Caco-2 (cell line): ENCODE measurements around the gene STIM2. TPM values are rescaled to one million over a fixed set of nuclear protein-coding genes. Genes with fewer than 3 reads are reported as not detected.

Source experiments
- BruUV-seq: library from RNA; stranded (reverse); fragments of 400-500 nt; replicated peaks from 2 replicates; lab custom pipeline; 2021; lab: Mats Ljungman, UMichigan
- CTCF ChIA-PET: fragments of 300-600 bp; sonication (Branson Sonifier 250); formaldehyde crosslinking; loops from one replicate; lab custom pipeline; 2022; ENCODE audit warnings: antibody characterized with exemption; lab: Charles Lee
- POLR2A ChIA-PET: fragments of 300-600 bp; sonication (Branson Sonifier 250); formaldehyde crosslinking; loops from one replicate; lab custom pipeline; 2022; ENCODE audit warnings: antibody characterized with exemption; lab: Charles Lee
- DNase-seq, 2 experiments: peaks; one replicate each; pipeline versions ENCODE4 v3.0.0 to v3.0.0-alpha.2; 2020 to 2022
- H3K27me3 ChIP-seq: replicated peaks from 2 replicates; pipeline ENCODE4 v1.6.0; 2011; ENCODE audit warnings: low read length; ENCODE audit not compliant: control insufficient read depth, insufficient read depth
- H3K36me3 ChIP-seq: 2 replicates; pipeline ENCODE4 v1.5.1; 2011; ENCODE audit warnings: low read length; ENCODE audit not compliant: control insufficient read depth, insufficient read depth
- H3K4me1 ChIP-seq: fragments of 250-450 bp; sonication (Bioruptor Pico); 2 replicates; pipeline ENCODE4 v1.5.1; 2020; ENCODE audit warnings: mild to moderate bottlenecking
- H3K4me3 ChIP-seq: 2 replicates; pipeline ENCODE4 v1.5.1; 2011; ENCODE audit warnings: low read depth, mild to moderate bottlenecking, control low read depth, low read length
- H3K9me3 ChIP-seq: fragments of 250-450 bp; sonication (Bioruptor Pico); 2 replicates; pipeline ENCODE4 v1.5.1; 2020; ENCODE audit warnings: mild to moderate bottlenecking, moderate library complexity
- H3K27ac Mint-ChIP-seq: one replicate; pipeline ENCODE4 v1.8.0; 2022; ENCODE audit warnings: mixed read lengths; ENCODE audit not compliant: unreplicated experiment
- H3K27me3 Mint-ChIP-seq: one replicate; pipeline ENCODE4 v1.8.0; 2022; ENCODE audit warnings: mixed read lengths; ENCODE audit not compliant: insufficient read depth, unreplicated experiment
- H3K36me3 Mint-ChIP-seq: one replicate; pipeline ENCODE4 v1.8.0; 2022; ENCODE audit warnings: mild to moderate bottlenecking, mixed read lengths; ENCODE audit not compliant: insufficient read depth, unreplicated experiment
- H3K4me1 Mint-ChIP-seq: one replicate; pipeline ENCODE4 v1.8.0; 2022; ENCODE audit warnings: low read depth, mixed read lengths; ENCODE audit not compliant: unreplicated experiment
- H3K4me3 Mint-ChIP-seq: one replicate; pipeline ENCODE4 v1.8.0; 2022; ENCODE audit warnings: mild to moderate bottlenecking, moderate library complexity, mixed read lengths; ENCODE audit not compliant: unreplicated experiment
- H3K9me3 Mint-ChIP-seq: one replicate; pipeline ENCODE4 v1.8.0; 2022; ENCODE audit warnings: mixed read lengths; ENCODE audit not compliant: unreplicated experiment
- CTCF ChIP-seq, 2 experiments: fragments of 200-600 bp in 1 of 2; IDR thresholded peaks; 1 replicate in 1 of 2; 2 replicates in 1 of 2; pipeline versions ENCODE4 v1.5.1 to v1.8.0; 2011 to 2022; ENCODE audit warnings: antibody characterized with exemption in 1 of 2, control low read depth in 1 of 2, inconsistent platforms in 1 of 2, low read depth in 1 of 2, low read length in 1 of 2, mild to moderate bottlenecking in 1 of 2, moderate library complexity in 1 of 2; ENCODE audit not compliant: insufficient read depth in 1 of 2, severe bottlenecking in 1 of 2, unreplicated experiment in 1 of 2
- intact Hi-C: fragments of 100-400 bp; cut with micrococcal nuclease; formaldehyde crosslinking; loops from one replicate; pipeline ENCODE4 v1.10.0; 2022; ENCODE audit not compliant: unreplicated experiment
- total RNA-seq: library from RNA; stranded (reverse); gene quantifications from 2 replicates; pipeline ENCODE4 v1.2.3, GENCODE V29; 2022

The STIM2 gene
- total RNA-seq, 1 experiment from 2014 or later: 27.2 TPM

GRCh38 chr4:27055221-27055760 lies 194.7 kb downstream of the STIM2 start:
- CTCF ChIA-PET: interaction anchor here (0.6 kb wide), 1 partner anchor 43 kb away, joined by 3 read pairs; no protein-coding TSS in a partner anchor
- no peak for TF ChIP-seq CTCF (IDR thresholded peaks at IDR 0.05; ENCODE audit: insufficient read depth in 1 of 2, low read depth in 1 of 2, low read length in 1 of 2, severe bottlenecking in 1 of 2, unreplicated experiment in 1 of 2)
- H3K27me3 Mint-ChIP-seq: no peaks in the 10 kb centered on the region
- POLR2A ChIA-PET: no interaction called here
- H3K4me3 ChIP-seq: no peak overlapping the region
- no peak for DNase-seq
- H3K27me3 ChIP-seq: no peaks in the 10 kb centered on the region
- no peaks in the 10 kb centered on the region for H3K36me3 ChIP-seq
- BruUV-seq: no TSS peak
- no peaks in the 10 kb centered on the region for H3K4me1 ChIP-seq
- peaks cover 5% of the 10 kb centered on the region for H3K4me1 Mint-ChIP-seq
- no peaks in the 10 kb centered on the region for H3K9me3 Mint-ChIP-seq
- no peaks in the 10 kb centered on the region for H3K9me3 ChIP-seq
- H3K36me3 Mint-ChIP-seq: peaks cover 5% of the 10 kb centered on the region
- intact Hi-C loops: no loop called here
- no peak overlapping the region for H3K27ac Mint-ChIP-seq
- H3K4me3 Mint-ChIP-seq: no peak overlapping the region

- no peak for TF ChIP-seq CTCF (IDR thresholded peaks at IDR 0.05; ENCODE audit: insufficient read depth in 1 of 2, low read depth in 1 of 2, low read length in 1 of 2, severe bottlenecking in 1 of 2, unreplicated experiment in 1 of 2)
- Histone ChIP-seq H3K4me3 (no peak overlapping the region), H3K4me1 (no peaks in the 10 kb centered on the region), H3K27me3 (no peaks in the 10 kb centered on the region), H3K36me3 (no peaks in the 10 kb centered on the region), H3K9me3 (no peaks in the 10 kb centered on the region)
- ChIA-PET CTCF (no interaction called here), POLR2A (no interaction called here)
- no peak overlapping the region for H3K4me3 Mint-ChIP-seq
- H3K4me1 Mint-ChIP-seq: no peaks in the 10 kb centered on the region
- no peaks in the 10 kb centered on the region for H3K36me3 Mint-ChIP-seq
- no peaks in the 10 kb centered on the region for H3K27me3 Mint-ChIP-seq
- H3K9me3 Mint-ChIP-seq: no peaks in the 10 kb centered on the region
- H3K27ac Mint-ChIP-seq: no peak overlapping the region
- DNase-seq: no peak
- intact Hi-C loops: no loop called here
- BruUV-seq: no TSS peak
Measured at GRCh38 chr4:27056281-27056680, 195.6 kb downstream of the STIM2 start.

GRCh38 chr4:27057053-27057452 lies 196.4 kb downstream of the STIM2 start:
- no TSS peak for BruUV-seq
- POLR2A ChIA-PET: no interaction called here
- H3K4me1 ChIP-seq: no peaks in the 10 kb centered on the region
- TF ChIP-seq CTCF (IDR thresholded peaks at IDR 0.05; ENCODE audit: insufficient read depth in 1 of 2, low read depth in 1 of 2, low read length in 1 of 2, severe bottlenecking in 1 of 2, unreplicated experiment in 1 of 2): no peak
- no peak overlapping the region for H3K4me3 ChIP-seq
- H3K27me3 Mint-ChIP-seq: no peaks in the 10 kb centered on the region
- intact Hi-C loops: no loop called here
- no peaks in the 10 kb centered on the region for H3K36me3 Mint-ChIP-seq
- no peak for DNase-seq
- H3K27ac Mint-ChIP-seq: no peak overlapping the region
- no peaks in the 10 kb centered on the region for H3K4me1 Mint-ChIP-seq
- CTCF ChIA-PET: no interaction called here
- no peaks in the 10 kb centered on the region for H3K36me3 ChIP-seq
- H3K9me3 ChIP-seq: no peaks in the 10 kb centered on the region
- no peaks in the 10 kb centered on the region for H3K9me3 Mint-ChIP-seq
- H3K4me3 Mint-ChIP-seq: no peak overlapping the region
- H3K27me3 ChIP-seq: no peaks in the 10 kb centered on the region
